NAMALWA (cell line): ENCODE results near the gene PBRM1.
A peak's percentile ranks its signal among the peaks of the same experiment; 100 is the strongest.
"Not testable (repeated sequence)": the region's sequence is repeated elsewhere in the genome, so short reads cannot be mapped to it uniquely, and the experiment has no call there.

Source experiments
- DNase-seq: peaks from one replicate; pipeline ENCODE4 v3.0.0-alpha.2; 2015; ENCODE audit warnings: low spot score

Gene PBRM1

GRCh38 chr3:52704611-52705437 is 19.1 kb upstream of the PBRM1 start:
- peak; percentile 49 for DNase-seq

GRCh38 chr3:52703341-52703740 is 17.6 kb upstream of the PBRM1 start:
- no peak for DNase-seq

GRCh38 chr3:52697632-52697965 is 11.9 kb upstream of the PBRM1 start:
- no peak for DNase-seq

GRCh38 chr3:52696830-52697631 is 11.3 kb upstream of the PBRM1 start:
- no peak for DNase-seq

- no peak for DNase-seq
Observed at GRCh38 chr3:52695798-52696671, 10.3 kb upstream of the PBRM1 start.

GRCh38 chr3:52694528-52695189 is 8.9 kb upstream of the PBRM1 start:
- DNase-seq = no peak

GRCh38 chr3:52693071-52693470 is 7.4 kb upstream of the PBRM1 start:
- DNase-seq = no peak

- DNase-seq = no peak
Observed at GRCh38 chr3:52690560-52690959, 4.8 kb upstream of the PBRM1 start.

- no peak for DNase-seq
Observed at GRCh38 chr3:52689151-52689550, 3.4 kb upstream of the PBRM1 start.

- DNase-seq = no peak
Observed at GRCh38 chr3:52688266-52688665, 2.6 kb upstream of the PBRM1 start.

GRCh38 chr3:52685285-52685708 is 416 bp downstream of the PBRM1 start:
- DNase-seq = peak; percentile 73

GRCh38 chr3:52684184-52684583 is 1.5 kb downstream of the PBRM1 start:
- no peak for DNase-seq

GRCh38 chr3:52683611-52684010 is 2.1 kb downstream of the PBRM1 start:
- no peak for DNase-seq

- no peak for DNase-seq
Observed at GRCh38 chr3:52682016-52682415, 3.7 kb downstream of the PBRM1 start.

GRCh38 chr3:52681596-52681995 is 4.1 kb downstream of the PBRM1 start:
- DNase-seq = no peak

- DNase-seq = no peak
Observed at GRCh38 chr3:52679811-52680210, 5.9 kb downstream of the PBRM1 start.

GRCh38 chr3:52679199-52679538 is 6.5 kb downstream of the PBRM1 start:
- no peak for DNase-seq

GRCh38 chr3:52678265-52679198 is 7.2 kb downstream of the PBRM1 start:
- no peak for DNase-seq

GRCh38 chr3:52676201-52676600 is 9.5 kb downstream of the PBRM1 start:
- DNase-seq = not testable (repeated sequence)

- no peak for DNase-seq
Observed at GRCh38 chr3:52671676-52672075, 14.0 kb downstream of the PBRM1 start.
